Measurements from ENCODE around the gene CD226.

- TF ChIP-seq, protein P1, sequence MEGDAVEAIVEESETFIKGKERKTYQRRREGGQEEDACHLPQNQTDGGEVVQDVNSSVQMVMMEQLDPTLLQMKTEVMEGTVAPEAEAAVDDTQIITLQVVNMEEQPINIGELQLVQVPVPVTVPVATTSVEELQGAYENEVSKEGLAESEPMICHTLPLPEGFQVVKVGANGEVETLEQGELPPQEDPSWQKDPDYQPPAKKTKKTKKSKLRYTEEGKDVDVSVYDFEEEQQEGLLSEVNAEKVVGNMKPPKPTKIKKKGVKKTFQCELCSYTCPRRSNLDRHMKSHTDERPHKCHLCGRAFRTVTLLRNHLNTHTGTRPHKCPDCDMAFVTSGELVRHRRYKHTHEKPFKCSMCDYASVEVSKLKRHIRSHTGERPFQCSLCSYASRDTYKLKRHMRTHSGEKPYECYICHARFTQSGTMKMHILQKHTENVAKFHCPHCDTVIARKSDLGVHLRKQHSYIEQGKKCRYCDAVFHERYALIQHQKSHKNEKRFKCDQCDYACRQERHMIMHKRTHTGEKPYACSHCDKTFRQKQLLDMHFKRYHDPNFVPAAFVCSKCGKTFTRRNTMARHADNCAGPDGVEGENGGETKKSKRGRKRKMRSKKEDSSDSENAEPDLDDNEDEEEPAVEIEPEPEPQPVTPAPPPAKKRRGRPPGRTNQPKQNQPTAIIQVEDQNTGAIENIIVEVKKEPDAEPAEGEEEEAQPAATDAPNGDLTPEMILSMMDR (conservative IDR thresholded peaks at IDR 0.05; ENCODE audit: low read depth, low read length): no peak
- TF ChIP-seq NFE2L2 (IDR thresholded peaks at IDR 0.05; ENCODE audit: low read depth, low read length): no peak
- TF ChIP-seq POLR2A (IDR thresholded peaks at IDR 0.05; ENCODE audit: low read depth, low read length): no peak
- no peak for TF ChIP-seq SMC3 (IDR thresholded peaks at IDR 0.05; ENCODE audit: low read depth, low read length)
- TF ChIP-seq RFX5 (IDR thresholded peaks at IDR 0.05; ENCODE audit: low read depth, low read length): no peak
- TF ChIP-seq FOS (IDR thresholded peaks at IDR 0.05; ENCODE audit: low read depth, low read length): no peak
- TF ChIP-seq RAD21 (IDR thresholded peaks at IDR 0.05; ENCODE audit: low read length): no peak
- TF ChIP-seq RCOR1 (IDR thresholded peaks at IDR 0.05; ENCODE audit: insufficient replicate concordance, low read length): no peak
- TF ChIP-seq, protein P2, sequence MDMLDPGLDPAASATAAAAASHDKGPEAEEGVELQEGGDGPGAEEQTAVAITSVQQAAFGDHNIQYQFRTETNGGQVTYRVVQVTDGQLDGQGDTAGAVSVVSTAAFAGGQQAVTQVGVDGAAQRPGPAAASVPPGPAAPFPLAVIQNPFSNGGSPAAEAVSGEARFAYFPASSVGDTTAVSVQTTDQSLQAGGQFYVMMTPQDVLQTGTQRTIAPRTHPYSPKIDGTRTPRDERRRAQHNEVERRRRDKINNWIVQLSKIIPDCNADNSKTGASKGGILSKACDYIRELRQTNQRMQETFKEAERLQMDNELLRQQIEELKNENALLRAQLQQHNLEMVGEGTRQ (IDR thresholded peaks at IDR 0.05; ENCODE audit: low read depth, low read length): no peak
- TF ChIP-seq, protein P3, sequence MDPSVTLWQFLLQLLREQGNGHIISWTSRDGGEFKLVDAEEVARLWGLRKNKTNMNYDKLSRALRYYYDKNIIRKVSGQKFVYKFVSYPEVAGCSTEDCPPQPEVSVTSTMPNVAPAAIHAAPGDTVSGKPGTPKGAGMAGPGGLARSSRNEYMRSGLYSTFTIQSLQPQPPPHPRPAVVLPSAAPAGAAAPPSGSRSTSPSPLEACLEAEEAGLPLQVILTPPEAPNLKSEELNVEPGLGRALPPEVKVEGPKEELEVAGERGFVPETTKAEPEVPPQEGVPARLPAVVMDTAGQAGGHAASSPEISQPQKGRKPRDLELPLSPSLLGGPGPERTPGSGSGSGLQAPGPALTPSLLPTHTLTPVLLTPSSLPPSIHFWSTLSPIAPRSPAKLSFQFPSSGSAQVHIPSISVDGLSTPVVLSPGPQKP (IDR thresholded peaks at IDR 0.05; ENCODE audit: borderline replicate concordance, low read depth, low read length): no peak
- TF ChIP-seq MXI1 (IDR thresholded peaks at IDR 0.05; ENCODE audit: borderline replicate concordance, low read depth, low read length): no peak
- TF ChIP-seq BHLHE40 (IDR thresholded peaks at IDR 0.05; ENCODE audit: low read depth, low read length): no peak
These were observed 139.3 kb downstream of the CD226 start for GRCh38 chr18:69808399-69808798.

Data from IMR-90 (cell line).